ENCODE data around the gene ANGPT4.
A peak's percentile ranks its signal among the peaks of the same experiment; 100 is the strongest.
"Not testable (repeated sequence)": the region's sequence is repeated elsewhere in the genome, so short reads cannot be mapped to it uniquely, and the experiment has no call there.

ANGPT4 gene

GRCh38 chr20:841568-842546 lies 74.3 kb downstream of the ANGPT4 start:
- no peak for DNase-seq

- peak; percentile 48 for DNase-seq
Measured at GRCh38 chr20:840858-841567, 75.1 kb downstream of the ANGPT4 start.

DNA sequence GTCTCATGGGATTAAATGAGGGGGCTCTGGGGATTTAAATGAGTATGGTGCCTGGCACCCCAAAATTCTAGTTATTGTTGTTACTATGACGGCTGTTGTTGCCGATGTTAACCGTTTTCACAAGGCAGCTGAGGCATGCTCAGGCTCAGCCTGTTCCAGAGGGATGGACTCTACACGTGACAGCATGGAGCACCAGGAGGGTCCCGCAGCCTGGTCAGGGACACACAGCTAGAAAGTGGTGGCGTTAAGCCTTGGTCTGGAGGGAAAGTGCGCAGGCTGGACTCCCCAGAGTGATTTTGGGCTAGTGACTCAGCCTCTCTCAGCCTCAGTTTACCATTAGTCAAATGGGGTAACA lies 75.7 kb downstream of the ANGPT4 start:
- no peak for DNase-seq

DNA sequence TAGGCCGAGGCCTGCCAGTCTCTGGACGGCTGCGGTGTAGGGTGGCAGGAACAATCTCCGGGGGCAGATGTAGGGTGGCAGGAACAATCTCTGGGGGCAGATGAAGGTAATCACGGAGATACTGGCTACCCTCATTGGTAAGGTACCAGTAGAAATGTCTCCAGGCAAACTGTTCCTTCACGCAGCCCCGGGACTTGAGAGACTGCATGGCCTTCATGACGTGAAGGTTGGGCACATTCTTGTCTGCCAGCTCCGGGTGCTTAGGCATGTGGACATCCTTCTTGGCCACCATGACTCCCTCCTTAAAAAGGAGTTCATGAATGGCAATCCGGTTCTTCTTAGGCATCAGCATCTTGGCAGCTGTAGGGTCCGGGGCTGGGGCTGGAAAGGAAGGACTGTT lies 76.5 kb downstream of the ANGPT4 start:
- DNase-seq: no peak

- DNase-seq: no peak
Measured at GRCh38 chr20:839015-839414, 77.1 kb downstream of the ANGPT4 start.

GRCh38 chr20:836190-836589 lies 79.9 kb downstream of the ANGPT4 start:
- no peak for DNase-seq

DNA sequence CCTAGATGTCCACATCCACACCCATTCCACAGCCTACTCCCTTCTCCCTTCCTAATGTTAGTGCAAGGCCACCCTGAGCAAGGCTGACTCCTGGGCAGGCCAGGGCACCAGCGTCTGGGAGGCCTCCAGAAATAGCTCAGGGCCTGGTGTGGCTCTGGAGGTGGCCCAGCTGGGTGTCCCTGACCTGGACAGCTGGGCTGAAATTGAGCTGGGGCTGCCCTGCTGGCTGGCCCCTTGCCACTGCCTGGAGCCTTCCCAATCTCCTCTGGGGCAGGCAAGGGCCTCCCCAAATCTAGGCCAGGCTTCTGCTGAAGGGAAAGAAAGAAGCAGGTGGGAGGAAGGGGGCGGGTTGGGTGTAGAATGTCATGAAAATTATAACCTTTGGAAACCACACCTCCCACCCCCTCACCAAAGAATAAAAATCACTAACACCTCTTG lies 80.5 kb downstream of the ANGPT4 start:
- no peak for DNase-seq

- no peak for DNase-seq
Measured at GRCh38 chr20:834151-834746, 81.9 kb downstream of the ANGPT4 start.

GRCh38 chr20:833450-834150 lies 82.5 kb downstream of the ANGPT4 start, which contains the start of gene FAM110A:
TSS of gene FAM110A (plus strand) at chr20:833715. CDS start at chr20:844805, 11,090 bp downstream.
- peak; percentile 96 for DNase-seq

GRCh38 chr20:833121-833449 lies 83.0 kb downstream of the ANGPT4 start:
- DNase-seq: no peak

- DNase-seq: no peak
Measured at GRCh38 chr20:831956-832355, 84.2 kb downstream of the ANGPT4 start.

- no peak for DNase-seq
Measured at GRCh38 chr20:831251-831650, 84.9 kb downstream of the ANGPT4 start.

DNA sequence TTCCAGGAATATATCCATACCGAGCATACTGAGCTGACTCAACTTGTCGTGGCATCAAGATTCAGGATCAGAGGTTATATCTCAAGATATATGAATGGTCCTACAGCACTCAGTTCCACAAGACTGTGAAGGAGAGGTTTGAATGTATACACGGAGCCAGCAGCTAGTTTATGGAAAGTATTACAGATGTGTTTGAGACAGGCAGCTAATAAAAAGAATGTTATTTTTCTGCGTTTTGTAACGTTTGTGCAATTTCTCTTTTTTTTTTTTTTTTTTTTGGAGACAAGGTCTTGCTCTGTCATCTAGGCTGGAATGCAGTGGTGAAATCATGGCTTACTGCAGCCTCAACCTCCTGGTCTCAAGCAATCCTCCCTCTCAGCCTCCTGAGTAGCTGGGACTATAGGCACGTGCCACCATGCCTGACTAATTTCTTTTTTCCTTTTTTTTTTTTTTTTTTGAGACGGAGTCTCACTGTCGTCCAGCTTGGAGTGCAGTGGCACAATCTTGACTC lies 86.1 kb downstream of the ANGPT4 start:
- DNase-seq: no peak

GRCh38 chr20:829551-829950 lies 86.6 kb downstream of the ANGPT4 start:
- no peak for DNase-seq

- DNase-seq: no peak
Measured at GRCh38 chr20:828987-829386, 87.1 kb downstream of the ANGPT4 start.

DNA sequence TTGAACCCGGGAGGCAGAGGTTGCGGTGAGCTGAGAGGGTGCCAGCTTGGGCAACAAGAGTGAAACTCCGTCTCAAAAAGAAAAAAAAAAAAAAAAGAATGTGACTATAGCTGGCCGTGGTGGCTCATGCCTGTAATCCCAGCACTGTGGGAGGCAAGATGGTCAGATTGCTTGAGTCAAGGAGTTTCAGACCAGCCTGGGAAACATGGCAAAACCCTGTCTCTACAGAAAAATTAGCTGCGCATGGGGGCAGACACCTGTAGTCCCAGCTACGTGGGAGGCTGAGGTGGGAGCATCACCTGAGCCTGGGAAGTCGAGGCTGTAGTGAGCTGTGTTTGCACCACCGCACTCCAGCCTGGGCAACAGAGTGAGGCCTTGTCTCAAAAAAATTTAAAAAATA lies 88.2 kb downstream of the ANGPT4 start:
- not testable (repeated sequence) for DNase-seq

GRCh38 chr20:826695-827323 lies 89.3 kb downstream of the ANGPT4 start:
- DNase-seq: no peak

DNA sequence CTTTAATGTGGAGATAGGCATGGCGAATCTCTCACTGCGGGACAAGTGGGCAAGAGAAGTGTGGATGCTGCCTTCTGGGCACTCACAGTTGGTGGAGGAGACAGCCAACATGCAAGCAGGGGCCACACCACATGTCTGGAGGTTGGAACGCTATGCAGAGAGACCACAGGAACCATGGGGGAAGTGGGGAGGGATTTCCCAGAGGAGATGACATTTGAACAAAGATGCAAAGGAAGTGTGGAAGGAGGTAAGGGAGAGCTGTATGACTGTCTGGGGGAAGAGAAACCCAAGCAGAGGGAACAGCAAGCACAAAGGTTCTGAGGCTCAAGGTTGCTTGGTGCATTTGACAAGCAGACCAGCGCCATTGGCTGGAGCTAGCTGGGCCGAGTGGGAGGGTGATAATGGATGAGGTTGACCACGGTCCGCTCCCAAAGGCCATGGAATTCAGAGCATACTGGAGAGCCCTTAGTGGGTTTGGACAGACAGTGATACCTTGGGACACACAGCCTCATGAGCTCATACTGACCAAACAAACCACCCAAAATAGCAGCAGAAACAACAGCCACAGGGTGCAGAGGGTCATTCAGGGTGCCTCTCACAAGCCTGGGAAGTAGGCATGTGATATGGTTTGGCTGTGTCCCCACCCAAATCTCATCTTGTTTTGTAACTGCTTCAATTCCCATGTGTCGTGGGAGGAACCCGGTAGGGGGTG lies 90.3 kb downstream of the ANGPT4 start:
- DNase-seq: no peak

DNA sequence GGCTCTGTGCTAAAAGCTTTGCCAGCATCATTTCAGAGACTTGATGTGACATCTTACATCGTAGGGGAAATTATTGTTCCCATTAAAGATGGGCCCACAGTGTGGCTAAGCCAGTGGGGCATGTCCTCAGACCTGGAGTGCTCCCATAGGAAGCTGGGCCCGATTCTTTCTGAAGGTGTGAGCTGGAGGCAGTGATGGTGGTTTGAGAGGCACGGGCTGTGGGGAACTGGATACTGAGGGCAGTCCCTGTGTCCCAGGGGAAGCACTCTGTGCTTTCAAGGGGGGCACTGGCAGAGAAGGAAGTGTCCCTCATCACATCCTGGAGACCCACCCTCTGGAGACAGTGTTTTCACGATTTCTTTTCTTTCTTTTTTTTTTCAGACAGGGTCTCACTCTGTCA lies 91.2 kb downstream of the ANGPT4 start:
- DNase-seq: no peak

GRCh38 chr20:824490-824889 lies 91.6 kb downstream of the ANGPT4 start:
- no peak for DNase-seq

GRCh38 chr20:823574-823902 lies 92.6 kb downstream of the ANGPT4 start:
- DNase-seq: no peak

Data from CD4-positive, alpha-beta T cell treated with Interleukin-17A for 4 hours (primary cell).